Measurements from ENCODE around the gene FASLG.

- TF ChIP-seq, protein P1, sequence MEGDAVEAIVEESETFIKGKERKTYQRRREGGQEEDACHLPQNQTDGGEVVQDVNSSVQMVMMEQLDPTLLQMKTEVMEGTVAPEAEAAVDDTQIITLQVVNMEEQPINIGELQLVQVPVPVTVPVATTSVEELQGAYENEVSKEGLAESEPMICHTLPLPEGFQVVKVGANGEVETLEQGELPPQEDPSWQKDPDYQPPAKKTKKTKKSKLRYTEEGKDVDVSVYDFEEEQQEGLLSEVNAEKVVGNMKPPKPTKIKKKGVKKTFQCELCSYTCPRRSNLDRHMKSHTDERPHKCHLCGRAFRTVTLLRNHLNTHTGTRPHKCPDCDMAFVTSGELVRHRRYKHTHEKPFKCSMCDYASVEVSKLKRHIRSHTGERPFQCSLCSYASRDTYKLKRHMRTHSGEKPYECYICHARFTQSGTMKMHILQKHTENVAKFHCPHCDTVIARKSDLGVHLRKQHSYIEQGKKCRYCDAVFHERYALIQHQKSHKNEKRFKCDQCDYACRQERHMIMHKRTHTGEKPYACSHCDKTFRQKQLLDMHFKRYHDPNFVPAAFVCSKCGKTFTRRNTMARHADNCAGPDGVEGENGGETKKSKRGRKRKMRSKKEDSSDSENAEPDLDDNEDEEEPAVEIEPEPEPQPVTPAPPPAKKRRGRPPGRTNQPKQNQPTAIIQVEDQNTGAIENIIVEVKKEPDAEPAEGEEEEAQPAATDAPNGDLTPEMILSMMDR (IDR thresholded peaks at IDR 0.05; ENCODE audit: low read depth, low read length, missing input control), result no peak
- TF ChIP-seq REST (IDR thresholded peaks at IDR 0.05), result no peak
- TF ChIP-seq MAX (IDR thresholded peaks at IDR 0.05), result no peak
- no peak for TF ChIP-seq JUND (IDR thresholded peaks at IDR 0.05)
Measured at GRCh38 chr1:172713466-172713865, 54.6 kb downstream of the FASLG start.
